Peyer's patch (tissue), 4 donors: ENCODE measurements around the gene ACSM6.

Source experiments
- CTCF ChIP-seq, 6 experiments: fragments of 450-650 bp in 4 of 6; fragments of 200-600 bp in 2 of 6; sonication (generic) in 1 of 6; IDR thresholded peaks; one replicate each; pipeline ENCODE4 v1.5.1; 2017 to 2019; ENCODE audit warnings: antibody characterized with exemption in 6 of 6, mild to moderate bottlenecking in 3 of 6, moderate library complexity in 1 of 6
- POLR2A ChIP-seq, 2 donors: fragments of 450-650 bp; IDR thresholded peaks; one replicate each; pipeline ENCODE4 v1.5.1; 2017; ENCODE audit warnings: antibody characterized with exemption in 2 of 2, mild to moderate bottlenecking in 2 of 2, moderate library complexity in 2 of 2

DNA sequence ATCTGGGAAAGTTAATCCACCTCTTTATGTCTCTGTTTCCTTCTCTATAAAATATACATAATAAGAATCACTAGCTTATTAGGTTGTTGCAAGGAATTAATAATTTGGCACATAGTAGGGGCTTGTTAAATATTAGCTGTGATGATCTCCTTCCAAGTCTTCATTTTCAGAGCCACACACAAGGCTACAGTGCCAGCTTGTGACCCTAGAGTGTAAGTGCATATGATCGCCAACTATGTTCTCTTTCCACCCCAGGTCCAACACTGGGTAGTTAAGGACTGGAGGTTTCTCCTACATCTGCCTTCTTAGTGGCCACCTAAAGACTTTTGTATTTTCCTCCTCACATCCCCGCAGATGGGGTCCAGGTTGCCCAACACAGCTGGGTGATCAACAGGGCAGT is 17.9 kb upstream of the ACSM6 start:
- TF ChIP-seq CTCF (IDR thresholded peaks at IDR 0.05) (no peak), POLR2A (IDR thresholded peaks at IDR 0.05) (no peak)
